Middle frontal gyrus (tissue), 1 donor: ENCODE results near the gene SLC12A3.

Experiments
- DNase-seq: peaks from one replicate; pipeline ENCODE4 v3.0.0-alpha.2; 2015; ENCODE audit warnings: low spot score; ENCODE audit errors: extremely low spot score

Gene SLC12A3

GRCh38 chr16:56941856-56942331, 76.9 kb downstream of the SLC12A3 start:
- no peak for DNase-seq

DNA sequence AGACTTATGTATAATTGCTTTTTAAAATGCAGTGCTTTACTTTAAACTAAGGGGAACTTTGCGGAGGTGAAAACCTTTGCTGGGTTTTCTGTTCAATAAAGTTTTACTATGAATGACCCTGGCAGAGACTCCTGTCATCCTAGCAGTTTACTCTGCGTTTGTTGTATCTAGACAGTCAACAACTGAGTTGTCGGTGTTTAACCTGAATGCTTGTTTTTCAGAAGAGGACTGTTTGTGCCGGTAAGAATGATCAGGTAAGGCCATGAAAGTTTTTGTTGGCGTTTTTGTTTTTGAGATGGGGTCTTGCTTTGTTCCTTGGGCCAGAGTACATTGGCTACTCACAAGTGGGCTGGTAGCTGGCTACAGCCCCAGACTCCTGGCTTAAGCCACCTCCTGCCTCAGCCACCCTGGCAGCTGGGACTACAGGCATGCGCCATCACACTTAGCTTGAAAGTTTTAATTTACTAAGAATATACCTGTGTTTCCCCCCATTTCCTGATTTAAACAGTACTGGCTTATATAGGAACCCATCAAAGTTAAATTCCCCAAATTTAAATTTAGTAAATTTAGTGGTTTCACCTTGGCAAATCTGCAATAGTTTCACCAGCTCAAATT, 78.9 kb downstream of the SLC12A3 start:
- no peak for DNase-seq

DNA sequence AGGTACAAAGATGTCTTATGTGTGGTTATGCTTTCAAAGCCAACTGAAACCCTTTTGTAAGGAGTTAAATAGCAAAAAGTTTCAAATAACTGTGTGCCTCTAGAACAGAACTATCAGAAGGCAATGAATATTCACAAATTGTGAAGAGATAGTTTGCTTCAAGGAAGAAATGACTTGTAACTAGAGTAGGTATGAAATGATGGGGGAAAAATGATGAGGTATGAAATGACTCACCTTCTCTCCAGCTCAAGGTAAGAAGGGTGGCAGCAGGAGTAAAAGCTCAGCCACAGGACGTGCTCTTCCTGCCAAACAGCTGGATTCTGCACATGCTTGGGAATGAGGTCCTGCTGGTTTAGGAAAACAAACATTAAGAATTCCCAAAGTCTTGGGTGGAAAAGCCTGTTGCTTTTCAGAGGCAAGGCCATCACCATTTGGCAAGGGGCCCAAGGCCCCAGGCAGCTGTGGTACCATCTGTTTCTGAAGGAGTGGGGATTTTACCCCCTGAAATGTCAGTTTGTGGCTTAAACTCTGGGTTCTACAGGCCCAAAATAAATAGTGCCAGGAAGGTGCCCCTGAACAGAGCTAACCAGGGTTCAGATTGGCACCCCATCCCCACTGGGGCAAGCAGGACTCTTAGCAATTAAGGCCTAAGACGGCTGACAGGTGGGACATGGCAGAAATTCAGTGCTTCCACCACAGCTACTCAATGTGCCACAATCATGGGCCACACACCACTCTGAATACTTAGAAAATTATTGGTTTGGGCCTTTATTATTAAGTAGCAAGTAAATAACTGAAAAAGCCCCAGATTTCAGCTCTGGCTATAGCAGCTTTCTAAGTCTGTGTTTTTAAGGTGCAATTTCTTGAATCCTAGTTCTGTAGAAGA, 80.2 kb downstream of the SLC12A3 start:
- DNase-seq, result no peak

- no peak for DNase-seq
These were observed 81.0 kb downstream of the SLC12A3 start for GRCh38 chr16:56945847-56946527.

DNA sequence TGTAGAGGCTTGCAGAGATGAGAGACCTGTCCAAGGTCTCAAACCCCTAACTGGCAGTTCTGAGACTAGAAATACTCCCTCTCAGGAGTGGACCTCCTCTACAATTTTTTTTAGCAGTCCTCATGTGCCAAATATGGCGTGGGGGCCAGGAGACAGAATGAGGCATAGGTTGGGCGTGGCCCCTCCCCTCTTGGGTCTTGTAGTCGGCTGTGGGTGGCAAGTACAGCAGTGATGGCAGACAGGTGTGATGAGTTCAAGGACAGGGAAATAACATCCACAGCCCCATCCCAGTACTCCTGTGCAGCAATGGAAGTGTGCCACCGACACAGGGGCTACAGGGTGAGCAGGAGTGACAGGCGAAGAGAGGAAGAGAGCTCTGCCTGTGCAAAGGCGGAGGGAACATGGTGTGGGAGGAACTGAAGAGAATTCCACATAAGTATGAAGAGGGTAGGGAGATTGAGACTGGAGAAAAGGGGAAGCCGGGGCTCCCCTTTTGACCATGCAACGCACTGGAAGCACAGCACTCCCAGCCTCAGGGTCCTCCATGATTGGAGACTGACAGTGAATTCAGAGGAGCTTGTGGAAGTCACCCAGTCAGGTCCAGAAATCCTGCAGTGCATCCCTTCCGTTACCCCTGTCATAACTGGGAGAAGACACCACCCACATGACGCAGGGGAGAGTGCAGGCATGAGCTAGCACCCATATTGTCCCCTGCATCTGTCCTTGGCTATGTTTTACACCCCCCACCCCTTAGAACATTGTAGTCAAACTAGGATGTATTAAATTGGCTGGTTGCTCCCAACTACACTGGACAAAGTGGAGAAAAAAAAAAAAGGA, 82.0 kb downstream of the SLC12A3 start:
- DNase-seq, result no peak

GRCh38 chr16:56947604-56947995, 82.6 kb downstream of the SLC12A3 start:
- no peak for DNase-seq

GRCh38 chr16:56948234-56948633, 83.2 kb downstream of the SLC12A3 start:
- no peak for DNase-seq

GRCh38 chr16:56950051-56950450, 85.0 kb downstream of the SLC12A3 start:
- DNase-seq, result no peak

- no peak for DNase-seq
These were observed 85.4 kb downstream of the SLC12A3 start for GRCh38 chr16:56950455-56950854.

GRCh38 chr16:56950881-56951771, 86.1 kb downstream of the SLC12A3 start:
- no peak for DNase-seq

GRCh38 chr16:56953006-56953405, 88.0 kb downstream of the SLC12A3 start:
- DNase-seq, result no peak

DNA sequence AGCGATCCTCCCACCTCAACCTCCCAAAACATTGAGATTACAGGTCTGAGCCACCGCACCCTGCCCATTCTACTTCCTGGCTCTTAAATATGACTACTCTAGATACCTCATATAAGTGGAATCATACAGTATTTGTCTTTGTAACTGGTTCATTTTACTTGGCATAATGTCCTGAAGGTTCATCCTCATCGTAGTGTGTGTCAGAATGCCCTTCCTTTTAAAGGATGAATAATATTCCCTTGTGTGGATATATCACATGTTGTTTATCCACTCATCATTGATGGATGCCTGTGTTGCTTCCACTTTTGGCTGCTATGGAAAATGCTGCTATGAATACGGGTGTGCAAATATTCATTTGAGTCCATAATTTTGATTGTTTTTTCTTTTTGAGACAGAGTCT, 91.1 kb downstream of the SLC12A3 start:
- no peak for DNase-seq

DNA sequence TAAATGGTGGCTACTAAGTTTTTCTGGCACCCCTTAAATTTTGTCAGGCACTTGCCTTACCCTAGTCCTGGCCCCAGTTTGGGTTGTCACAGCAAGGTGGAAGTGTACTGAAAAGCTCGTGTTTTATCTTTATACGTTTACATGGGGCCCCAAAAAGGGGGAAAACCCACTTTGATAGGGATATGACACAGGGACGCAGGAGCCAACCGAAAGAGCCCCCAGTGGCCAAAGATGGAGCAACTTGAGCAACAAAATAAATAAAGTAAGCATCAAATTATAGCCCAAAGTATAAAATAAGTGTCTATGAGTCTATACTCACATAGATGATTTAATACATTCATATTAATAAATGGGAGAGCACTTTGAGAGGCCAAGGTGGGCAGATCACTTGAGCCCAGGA, 91.7 kb downstream of the SLC12A3 start:
- no peak for DNase-seq

- DNase-seq, result no peak
These were observed 95.8 kb downstream of the SLC12A3 start for GRCh38 chr16:56960681-56961281.

DNA sequence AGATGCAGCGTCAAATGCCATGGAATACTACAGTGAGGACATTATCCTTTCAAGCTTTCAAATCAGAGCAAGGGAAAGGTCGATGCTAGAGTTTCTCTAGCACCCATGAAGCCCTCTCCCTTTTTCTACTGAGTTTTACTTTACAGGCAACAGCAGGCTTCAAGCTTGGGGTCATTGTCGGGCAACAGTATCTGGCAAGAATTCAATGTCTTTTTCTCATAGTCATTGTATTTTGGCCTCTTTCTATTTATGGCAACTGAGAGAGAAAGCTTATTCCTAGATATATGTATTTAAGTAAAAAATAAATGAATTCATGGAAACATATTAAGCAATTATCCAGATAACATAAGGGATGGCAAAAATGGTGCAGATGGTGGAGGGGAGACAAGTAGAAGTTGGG, 96.4 kb downstream of the SLC12A3 start:
- no peak for DNase-seq

DNA sequence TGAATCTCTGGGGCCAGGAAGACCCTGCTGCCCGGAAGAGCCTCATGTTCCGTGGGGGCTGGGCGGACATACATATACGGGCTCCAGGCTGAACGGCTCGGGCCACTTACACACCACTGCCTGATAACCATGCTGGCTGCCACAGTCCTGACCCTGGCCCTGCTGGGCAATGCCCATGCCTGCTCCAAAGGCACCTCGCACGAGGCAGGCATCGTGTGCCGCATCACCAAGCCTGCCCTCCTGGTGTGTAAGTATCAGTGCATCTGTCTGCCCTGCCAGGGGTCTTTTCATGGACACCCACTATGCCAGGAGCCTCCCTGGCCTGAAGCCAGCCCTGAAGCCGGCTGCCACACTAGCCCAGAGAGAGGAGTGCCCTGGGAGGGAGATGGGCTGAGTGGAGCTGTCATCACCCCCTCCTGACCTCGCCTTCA, 96.9 kb downstream of the SLC12A3 start, which contains the start of gene CETP:
TSS of gene CETP (plus strand) at position 100 of the 431 bp plus-strand sequence. CDS start at position 130, 30 bp downstream.
- DNase-seq, result no peak

DNA sequence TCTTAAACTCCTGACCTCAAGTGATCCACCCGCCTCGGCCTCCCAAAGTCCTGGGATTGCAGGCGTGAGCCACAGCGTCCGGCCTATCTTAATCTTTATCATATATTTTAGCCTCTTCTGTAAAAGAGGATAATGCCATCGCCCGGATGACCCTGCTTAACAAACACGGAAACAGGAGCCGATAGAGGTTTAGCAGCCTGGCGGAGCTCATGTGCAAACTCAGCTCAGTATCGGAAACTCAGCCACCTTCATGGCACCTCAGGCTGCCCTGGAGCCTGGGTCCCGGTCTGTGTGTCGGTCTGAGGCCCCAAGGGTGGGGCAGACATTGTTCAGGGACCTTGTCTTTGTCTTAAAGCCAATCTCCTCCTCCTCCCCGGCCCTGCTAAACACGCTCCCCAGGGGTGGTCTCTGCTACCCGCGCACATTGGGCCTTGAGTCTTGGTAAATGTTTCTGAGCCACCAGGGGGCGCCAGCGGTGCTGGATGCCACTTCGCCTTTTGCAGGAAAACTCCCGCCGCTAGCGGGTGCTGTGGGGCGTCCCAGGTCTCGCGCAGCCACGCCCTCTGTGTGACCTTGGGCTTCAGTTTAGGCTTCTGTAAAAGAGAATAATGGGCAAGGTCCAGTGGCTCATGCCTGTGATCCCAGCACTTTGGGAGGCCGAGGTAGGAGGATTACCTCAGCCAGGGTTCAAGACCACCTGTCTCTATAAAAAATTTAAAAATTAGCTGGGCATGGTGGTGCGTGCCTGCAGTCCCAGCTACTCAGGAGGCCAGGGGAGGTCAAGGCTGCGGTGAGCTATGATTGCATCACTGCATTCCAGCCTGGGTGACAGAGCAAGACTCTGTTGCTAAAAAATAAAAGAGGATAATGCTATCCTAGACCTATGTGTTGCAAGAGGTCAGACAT, 99.5 kb downstream of the SLC12A3 start:
- no peak for DNase-seq
